SU-DHL-6 (cell line): ENCODE measurements around the gene MYMX.

ENCODE experiments used
- CTCF ChIP-seq: fragments of 200-600 bp; sonication (generic); IDR thresholded peaks from one replicate; pipeline ENCODE4 v1.5.1; 2017; ENCODE audit warnings: antibody characterized with exemption, mild to moderate bottlenecking, low read length, moderate library complexity; ENCODE audit not compliant: insufficient read depth, poor library complexity, severe bottlenecking
- EZH2phosphoT487 ChIP-seq: fragments of 200-600 bp; sonication (generic), shearing (Covaris generic); conservative IDR thresholded peaks from 2 replicates; pipeline ENCODE4 v1.6.1; 2018; ENCODE audit warnings: mild to moderate bottlenecking, antibody characterized with exemption, low read length, moderate library complexity, mixed read lengths

- TF ChIP-seq CTCF = no peak
- TF ChIP-seq EZH2phosphoT487 = no peak
Measured at GRCh38 chr6:44219053-44219814, 2.5 kb downstream of the MYMX start.
